GM18868 (cell line): ENCODE results near the gene CEP72.
"Not testable (repeated sequence)": the region's sequence is repeated elsewhere in the genome, so short reads cannot be mapped to it uniquely, and the experiment has no call there.

Experiments
- ATAC-seq: cut with Tn5 transposase; IDR thresholded peaks from one replicate; pipeline ENCODE4 v1.9.1; 2021; ENCODE audit warnings: mild to moderate bottlenecking, moderate library complexity; ENCODE audit not compliant: unreplicated experiment

The CEP72 gene, protein sequence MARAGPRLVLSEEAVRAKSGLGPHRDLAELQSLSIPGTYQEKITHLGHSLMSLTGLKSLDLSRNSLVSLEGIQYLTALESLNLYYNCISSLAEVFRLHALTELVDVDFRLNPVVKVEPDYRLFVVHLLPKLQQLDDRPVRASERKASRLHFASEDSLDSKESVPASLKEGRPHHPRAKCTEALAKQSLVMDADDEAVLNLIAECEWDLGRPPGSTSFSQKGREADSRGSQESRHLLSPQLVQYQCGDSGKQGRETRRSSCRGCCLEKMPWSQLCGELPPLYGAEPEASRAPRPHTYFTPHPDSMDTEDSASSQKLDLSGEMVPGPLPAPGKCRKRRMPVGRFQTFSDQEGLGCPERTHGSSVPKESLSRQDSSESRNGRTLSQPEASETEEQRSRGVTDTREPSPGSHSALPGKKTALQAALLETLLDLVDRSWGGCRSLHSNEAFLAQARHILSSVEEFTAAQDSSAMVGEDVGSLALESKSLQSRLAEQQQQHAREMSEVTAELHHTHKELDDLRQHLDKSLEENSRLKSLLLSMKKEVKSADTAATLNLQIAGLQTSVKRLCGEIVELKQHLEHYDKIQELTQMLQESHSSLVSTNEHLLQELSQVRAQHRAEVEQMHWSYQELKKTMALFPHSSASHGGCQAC

DNA sequence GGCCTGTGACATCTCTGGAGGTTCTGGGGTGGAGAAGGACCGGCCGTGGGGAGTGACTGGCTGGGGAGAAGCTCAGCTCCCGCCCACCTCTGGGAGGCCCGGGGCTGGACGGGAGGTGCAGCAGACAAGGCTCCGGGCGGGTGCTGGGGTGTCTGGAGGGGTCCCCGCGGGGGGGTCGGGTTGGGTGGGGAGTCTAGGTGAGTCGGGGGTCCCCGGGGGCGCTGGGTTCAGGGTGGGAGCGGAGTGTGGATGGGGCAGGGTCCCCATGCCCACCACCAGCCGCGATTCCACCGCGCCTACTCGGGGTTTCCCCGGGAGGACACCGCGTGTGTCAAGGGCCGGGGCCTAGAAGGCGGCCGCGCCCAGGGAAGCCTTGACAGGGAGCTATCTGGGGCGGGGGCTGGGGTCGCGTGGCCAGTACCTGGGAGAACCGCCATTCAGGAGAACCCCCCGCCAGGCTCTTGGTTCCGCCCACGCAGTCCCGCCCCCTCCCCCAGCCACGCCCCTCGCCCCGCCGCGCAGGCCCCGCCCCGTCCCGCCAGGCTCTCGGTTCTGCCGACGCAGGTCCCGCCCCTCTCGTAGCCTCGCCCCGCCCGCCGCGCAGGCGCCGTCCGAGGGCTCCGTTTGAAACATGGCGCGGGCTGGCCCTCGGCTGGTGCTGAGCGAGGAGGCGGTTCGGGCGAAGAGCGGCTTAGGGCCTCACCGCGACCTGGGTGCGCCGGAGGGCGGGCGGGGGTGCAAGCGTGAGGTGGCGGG lies at the start of gene CEP72:
Gene CEP72 (plus strand): TSS at position 610 of the 756 bp plus-strand sequence. CDS start 22 bp downstream, at position 632.
- peak; percentile 84 for ATAC-seq

DNA sequence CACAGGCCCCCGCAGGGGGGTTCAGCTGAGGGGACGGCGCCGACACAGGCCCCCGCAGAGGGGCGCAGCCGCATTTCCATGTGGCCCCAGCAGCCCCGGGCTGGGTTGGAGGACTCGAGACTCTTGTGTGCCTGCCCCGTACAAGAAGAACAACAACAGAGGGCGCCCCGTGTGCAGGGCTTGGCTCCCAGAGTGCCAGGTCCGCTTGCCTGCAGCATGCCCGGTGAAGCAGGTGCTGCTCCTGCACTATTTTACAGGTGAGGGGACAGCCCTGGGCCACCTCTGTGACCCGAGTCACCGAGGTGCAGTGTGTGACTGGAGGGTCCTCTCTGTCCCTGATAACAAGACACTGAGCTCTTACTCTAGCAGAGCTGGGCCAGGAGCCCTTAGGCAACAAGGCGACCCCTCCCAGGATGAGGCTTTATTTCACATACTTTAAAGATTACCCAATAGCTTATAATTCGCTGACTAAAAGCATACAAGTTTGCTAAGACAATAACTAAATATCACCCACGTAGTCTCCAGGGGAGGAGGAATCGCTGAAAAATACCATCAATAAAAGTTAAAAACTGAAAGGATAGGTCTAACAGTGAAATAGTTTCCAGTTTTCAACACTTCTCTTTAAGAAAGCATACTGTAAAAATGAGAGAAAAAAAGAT lies 46.2 kb upstream of the CEP72 start:
- no peak for ATAC-seq

DNA sequence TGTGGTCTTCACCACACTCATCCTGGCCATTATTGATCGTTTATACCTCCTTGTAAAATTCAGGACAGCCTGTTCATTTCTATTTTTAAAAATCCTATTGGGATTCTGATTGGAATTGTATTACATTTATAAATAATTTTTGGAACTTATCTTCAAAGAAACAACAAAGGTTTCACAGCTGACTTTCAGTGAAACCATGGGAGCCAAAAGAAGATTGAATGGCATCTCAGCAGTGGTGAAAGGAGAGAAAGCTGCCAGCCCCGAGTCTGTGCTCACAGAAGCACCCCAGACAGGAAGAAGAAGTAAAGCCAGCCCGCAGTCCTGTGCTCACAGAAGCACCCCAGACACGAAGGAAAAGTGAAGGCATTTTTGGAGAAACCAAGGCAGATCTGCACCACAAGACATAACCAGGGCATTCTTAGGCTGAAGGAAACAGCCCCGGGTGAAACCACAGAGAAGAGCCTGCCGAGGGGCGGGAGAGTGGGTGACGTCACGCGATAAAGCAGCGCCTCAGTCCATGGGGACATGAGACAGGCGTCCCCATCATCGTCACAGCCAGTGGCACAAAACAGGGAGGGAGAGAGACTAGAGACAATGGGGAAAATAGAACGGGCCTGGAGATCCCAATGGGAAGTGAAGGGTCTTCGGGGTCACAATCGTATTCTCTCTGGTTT lies 45.4 kb upstream of the CEP72 start:
- no peak for ATAC-seq

DNA sequence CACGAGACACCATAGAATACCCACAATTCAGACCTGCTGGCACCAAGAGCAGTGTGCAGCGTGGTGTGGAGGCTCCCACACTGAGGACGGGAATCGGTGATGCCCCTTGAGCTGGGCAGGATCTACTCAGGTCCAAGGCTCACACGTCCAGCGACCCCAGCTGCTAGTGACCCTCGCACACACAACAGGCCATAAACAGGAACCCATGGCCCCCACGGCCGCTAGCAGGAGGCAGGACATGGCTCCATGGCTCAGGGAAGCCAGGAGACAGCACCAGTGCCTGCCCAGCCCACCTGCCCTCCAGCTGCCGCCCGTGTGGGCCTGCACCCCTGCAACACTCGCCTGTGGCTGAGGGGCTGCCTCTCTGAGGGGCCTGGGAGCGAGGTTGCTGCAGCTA lies 44.5 kb upstream of the CEP72 start:
- no peak for ATAC-seq

DNA sequence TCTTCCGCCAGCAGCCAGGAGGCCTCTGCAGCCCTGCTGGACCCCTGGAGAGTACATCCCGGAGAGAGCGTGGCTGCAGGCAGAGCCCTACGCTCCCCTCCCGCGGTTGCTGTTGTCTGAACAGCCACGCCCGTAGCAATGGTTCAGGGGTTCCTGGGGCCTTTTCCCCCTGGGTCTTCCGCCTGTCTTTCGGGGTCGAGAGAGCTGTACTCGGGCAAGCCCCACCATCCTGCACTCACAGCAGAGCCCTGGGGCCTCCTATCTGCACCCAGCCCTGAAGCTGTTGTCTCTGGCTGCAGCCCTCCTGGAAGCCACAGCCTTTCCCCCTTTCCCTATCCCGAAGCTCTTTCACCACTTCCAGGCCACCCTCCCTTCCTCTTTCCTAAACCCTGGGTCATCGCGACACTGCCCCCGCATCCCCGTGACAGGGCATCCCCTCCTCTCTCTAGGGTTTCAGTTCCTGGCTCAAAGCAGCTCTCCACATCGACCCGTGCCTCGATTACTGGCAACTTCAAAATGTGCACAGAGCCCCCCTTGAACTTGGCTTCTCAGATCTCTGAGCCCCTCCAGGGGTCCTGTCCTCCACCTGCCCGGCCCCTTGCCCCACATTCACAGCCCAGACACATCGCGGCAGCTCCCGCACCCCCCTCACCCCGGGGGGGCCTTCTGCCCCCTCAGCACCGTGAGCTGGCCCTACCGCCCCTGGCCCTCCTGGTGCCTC lies 43.9 kb upstream of the CEP72 start:
- ATAC-seq = no peak

DNA sequence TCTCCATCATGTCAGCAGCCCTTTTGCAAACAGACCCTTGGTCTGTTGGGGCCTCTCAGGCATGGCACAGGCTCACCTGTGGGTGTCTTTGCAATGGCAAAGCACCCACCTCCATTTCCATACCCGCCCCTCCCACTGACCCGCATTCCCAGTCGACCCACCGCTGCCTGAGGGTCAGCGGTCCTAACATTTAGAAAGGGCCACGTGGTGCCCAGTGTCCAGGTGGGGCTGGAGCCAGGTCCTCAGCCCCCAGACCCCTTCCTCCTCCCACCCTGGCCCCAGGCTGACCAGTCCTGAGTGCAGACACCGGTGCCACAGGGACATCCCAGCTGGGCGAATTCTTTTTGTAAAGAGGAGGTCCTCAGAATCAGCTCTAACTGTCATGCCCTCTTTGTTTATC lies 43.3 kb upstream of the CEP72 start:
- ATAC-seq = no peak

DNA sequence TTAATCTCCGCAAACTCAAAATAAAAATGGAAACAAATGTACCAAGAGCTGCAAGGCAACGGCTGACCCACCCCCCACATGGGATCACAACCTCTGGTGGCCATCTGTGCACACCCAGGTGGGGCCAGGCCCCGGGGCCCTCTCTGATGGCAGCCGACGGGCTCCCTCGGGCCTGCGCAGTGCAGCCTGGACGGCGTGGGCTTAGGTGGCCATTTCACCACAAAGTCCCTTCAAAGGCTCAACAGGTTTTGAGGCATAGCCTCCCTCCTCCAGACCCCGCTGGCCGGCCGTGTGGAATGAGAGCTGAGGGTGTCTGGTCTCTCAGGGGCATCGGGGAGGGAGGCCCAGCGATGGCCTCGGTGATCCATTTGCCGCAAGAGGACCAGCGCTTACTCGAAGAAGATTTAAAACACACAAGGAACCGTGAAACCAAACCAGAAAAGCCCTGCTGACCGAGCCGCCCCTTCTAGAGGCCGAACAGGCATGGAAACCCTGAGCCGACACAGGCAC lies 42.7 kb upstream of the CEP72 start:
- ATAC-seq = no peak

DNA sequence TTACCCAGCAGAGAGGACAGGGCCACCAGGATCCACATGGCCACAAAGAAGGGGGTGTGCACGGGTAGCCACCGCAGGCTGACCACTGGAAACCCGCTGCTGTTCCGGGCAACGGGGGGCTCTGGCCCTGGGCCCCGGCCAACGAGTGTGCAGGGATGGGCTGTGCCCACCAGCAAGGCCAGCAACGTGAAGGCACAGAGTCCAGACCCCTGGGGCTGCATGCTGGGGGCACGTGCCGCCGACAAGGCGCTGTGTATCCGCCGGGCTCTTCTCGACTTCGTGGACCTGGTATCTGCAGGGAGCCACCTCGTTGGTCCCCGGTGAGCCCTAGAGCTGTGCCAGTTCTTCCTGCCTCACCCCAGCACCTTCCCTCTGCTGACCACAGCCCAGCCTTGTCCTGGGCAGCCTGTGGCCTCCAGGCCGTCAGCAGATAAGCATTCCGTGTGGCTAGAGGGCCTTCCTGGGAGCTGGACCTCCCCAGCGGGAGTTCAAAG lies 42.2 kb upstream of the CEP72 start:
- ATAC-seq = no peak

DNA sequence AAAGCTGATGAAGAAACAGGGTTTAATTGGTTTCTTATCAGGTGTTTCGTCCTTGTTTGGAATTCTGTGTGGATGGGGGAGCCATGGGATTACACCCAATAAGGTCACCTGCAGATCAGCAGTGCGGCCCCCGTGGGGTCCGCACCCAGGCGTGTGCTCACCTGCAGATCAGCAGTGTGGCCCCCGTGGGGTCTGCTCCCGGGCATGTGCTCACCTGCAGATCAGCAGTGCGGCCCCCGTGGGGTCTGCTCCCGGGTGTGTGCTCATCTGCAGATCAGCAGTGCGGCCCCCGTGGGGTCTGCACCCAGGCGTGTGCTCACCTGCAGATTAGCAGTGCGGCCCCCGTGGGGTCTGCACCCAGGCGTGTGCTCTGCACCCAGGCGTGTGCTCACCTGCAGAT lies 41.7 kb upstream of the CEP72 start:
- no peak for ATAC-seq

DNA sequence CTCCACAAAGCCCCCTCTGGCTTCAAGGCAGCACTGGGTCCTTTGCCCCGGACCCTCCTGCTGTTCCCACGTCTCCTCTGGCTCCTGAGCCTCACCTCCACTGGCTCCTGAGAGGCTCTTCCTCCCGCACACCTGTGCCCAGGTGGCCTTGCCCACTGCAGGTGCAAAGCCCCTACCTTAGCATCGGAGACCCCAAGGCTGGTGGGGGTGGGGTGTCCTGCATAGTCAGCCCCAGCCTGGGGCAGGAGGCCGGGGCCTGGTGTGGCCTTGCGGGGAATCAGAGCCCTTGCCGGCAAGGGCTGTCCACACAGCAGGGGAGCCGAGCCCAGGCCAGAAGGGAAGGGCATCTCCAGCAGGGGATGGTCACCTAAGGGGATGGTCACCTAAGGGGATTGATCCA lies 41.3 kb upstream of the CEP72 start:
- no peak for ATAC-seq

DNA sequence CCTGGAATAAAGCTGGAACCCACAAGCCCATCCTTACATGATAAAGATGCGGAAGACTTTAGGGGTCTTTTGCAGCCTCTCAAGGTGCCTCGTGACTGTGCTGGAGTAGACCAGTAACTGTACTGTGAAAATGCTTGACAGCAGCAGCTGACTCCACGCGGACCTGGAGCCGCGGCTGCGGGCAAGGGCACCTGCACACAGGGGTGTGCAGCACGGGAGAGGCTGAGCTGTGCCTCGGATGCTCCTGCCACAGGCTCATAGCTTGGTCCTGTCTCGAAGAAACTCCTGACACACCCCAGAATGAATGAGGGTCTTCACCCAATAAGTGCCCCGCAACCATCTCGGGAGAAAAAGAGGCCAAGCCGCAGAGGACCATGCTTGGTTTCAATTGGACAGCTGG lies 40.3 kb upstream of the CEP72 start:
- no peak for ATAC-seq

DNA sequence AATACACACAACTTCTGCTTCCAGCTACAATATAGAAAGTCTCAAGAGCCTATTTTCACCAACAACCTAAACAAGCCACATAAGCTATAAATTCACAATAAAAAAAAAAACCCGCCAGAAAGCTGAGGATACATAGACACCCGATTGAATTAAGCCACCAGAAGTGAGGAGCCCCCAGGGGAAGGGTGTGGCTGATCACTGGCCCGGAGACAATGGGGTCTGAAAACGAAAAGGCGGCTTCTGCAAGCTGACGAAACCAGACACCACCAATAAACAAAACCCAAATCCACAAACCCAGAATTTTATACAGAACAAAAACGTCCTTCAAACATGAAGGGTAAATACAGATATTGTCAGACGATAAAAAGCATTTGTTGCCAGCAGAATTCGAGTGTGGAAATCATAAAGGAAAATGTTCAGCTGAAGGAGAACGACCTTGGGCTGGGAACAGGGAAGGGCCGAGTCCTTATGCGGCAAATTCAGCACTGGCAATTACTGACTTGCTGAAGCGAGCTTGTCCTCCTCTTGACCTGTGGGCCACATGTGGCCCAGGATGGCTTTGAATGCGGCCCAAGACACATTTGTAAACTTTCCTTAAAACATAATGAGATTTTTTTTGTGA lies 39.6 kb upstream of the CEP72 start:
- no peak for ATAC-seq

DNA sequence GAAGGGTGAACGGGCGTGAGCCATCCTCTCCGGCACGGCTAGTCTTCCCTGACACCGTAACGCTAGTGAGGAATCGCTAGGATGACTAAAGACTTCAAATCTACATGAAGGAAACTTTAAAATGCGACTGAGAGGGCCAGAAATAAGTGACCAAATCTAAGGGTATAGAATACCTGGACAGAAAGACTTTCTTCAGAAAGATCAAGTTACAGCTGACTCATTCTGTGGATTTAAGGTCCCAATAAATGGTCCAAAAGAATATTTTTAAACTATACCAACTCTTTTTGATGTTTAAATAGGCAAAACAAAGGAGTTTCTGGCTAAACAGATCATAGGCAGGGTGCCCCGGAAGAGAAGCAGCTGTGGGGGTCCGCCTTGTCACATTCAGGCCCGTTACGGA lies 38.9 kb upstream of the CEP72 start:
- no peak for ATAC-seq

DNA sequence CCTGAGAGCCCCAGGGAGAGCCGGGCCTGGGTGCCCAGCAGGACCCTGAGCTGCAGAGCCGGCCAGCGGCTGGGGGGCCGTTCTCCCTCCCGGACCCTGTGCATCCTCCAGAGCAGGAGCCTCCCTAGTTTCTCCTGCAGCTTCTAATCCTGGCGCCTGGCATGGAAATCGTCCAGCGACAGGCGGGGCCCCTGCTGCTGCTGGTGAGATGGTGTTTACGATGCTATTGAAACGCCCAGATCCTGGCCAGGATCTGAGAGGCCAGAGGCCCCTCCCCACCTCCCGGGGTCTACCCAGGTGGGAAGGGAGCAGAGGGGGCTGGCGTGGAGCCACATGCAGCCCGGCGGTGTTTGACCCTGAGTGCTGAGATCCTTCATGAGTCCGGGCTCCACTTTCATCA lies 38.2 kb upstream of the CEP72 start:
- no peak for ATAC-seq

DNA sequence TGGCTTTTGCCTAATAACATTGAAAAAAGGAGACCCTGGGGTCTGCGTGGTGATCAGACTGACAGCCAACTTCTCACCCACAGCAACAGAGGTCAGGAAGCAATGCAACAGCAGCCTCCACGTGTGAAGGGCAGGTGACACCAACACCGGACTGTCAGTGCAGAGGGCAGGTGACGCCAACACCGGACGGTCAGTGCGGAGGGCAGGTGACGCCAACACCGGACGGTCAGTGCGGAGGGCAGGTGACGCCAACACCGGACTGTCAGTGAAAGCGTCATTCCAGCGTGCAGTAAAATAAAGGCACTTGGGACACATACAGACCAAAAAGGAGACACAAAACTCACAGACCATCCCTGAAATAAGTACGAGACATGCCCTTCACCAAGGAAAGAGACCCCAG lies 37.2 kb upstream of the CEP72 start:
- no peak for ATAC-seq

DNA sequence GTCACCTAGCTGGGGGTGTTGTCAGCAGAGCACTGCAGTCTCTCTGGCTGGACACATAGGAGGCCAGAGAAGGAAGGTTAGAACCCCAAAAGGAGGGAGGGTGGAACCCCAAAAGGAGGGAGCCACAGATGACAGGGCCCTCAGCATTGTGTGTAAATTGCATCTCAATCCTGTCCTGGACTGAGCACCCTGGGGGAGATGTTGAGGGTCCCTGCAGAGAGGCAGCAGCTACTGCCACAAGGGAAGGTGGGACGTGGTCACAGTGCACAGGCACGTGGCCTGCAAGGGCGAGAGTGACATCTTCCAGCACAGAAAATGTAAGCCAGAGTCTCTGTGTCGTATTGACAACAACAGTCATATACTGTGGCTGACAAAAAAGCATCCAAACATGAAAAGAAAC lies 36.5 kb upstream of the CEP72 start:
- ATAC-seq = no peak

DNA sequence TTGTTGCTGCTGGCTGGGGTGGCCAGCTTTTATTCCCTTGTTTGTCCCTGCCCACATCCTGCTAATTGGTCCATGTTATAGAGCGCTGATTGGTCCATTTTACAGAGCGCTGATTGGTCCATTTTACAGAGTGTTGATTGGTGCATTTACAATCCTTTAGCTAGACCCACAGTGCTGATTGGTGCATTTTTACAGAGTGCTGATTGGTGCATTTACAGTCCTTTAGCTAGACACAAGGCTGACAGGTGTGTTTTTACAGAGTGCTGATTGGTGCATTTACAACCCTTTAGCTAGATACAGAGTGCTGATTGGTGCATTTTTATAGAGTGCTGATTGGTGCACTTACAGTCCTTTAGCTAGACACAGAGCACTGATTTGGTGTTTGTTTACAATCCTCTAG lies 34.9 kb upstream of the CEP72 start:
- ATAC-seq = not testable (repeated sequence)

DNA sequence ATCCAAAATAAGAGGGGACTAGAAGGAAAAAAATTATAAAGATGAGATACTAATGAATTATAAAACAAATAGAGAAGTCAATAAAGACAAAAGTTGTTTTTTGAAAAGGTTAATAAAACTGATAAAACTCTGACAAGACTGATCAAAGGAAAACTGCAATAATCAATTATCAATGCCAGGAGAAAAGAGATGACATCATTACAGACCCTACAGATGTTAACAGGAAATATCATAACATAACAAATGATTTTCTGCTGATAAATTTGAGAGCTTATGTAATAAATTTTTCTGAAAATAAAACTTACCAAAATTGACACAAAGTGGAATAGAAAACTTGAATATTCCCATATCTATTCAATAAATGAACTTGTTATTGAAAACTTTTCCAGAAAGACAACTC lies 34.3 kb upstream of the CEP72 start:
- no peak for ATAC-seq

DNA sequence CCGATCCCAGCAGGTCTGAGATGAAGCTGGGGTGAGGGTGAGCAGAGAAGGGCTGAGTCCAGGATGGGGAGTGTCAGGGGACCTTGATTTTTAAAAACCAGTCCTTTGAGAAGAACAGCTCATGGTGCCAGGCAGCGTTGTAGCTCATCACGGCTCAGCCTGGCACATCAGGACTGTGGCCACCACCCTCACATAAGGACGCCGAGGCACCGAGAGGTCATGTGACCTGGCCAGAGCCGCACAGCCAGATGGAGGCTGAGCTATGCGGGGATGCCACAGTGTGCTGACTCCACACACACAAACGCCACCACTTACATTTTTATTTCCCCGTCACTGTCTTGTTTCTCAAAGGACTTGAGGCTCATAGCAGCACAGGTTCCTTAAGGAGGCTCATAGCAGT lies 32.9 kb upstream of the CEP72 start:
- ATAC-seq = no peak
